ENCODE results near the gene SNAPC5.

Gene SNAPC5

DNA sequence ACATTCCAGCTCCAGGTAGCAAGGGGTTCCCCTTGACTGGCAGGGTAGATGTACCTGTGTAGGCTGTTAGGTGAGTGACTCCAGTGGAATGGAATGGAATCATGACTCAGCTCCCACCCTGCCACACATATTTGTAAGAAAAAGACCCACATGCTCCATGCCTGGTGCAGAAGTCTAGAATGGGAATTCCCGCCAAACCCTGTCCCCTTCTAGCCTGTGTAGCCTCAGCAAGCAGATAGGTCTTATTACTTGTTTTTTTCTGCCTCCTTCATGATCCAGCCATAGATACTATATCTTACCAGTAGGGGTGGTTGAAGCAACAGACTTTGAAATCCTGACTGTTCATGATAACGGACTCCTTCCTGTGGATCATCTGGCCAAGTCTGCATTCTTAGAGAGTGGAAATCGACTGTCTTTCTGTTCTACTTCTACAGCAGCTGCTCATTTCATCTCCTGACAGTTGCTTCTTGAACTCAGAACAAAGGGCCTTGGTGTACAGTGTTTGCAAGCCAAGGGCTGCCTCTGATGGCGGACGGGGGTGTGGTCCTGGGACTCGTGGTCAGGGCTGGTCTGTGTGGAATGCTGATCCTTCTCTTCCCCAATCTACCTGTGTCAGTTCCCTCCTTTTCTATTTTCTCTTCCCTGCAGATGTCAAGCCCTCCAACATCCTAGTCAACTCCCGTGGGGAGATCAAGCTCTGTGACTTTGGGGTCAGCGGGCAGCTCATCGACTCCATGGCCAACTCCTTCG lies 16.3 kb downstream of the SNAPC5 start:
- H3K27me3 ChIP-seq (ENCODE audit: insufficient read depth, low read length, poor library complexity), result no peaks in the 10 kb centered on the region
- no peak overlapping the region for H3K4me3 ChIP-seq (ENCODE audit: low read length)
- no peak overlapping the region for H3K23ac ChIP-seq (ENCODE audit: low read length)
- H3K79me2 ChIP-seq (ENCODE audit: control insufficient read depth, insufficient read depth, low read length), result peaks cover 8% of the 10 kb centered on the region
- peaks cover 5% of the 10 kb centered on the region for H3K36me3 ChIP-seq (ENCODE audit: control insufficient read depth, insufficient read depth, low read length)
- peaks cover 10% of the 10 kb centered on the region for H3K4me1 ChIP-seq (ENCODE audit: control insufficient read depth, low read depth, low read length)
- H3K27ac ChIP-seq (ENCODE audit: low read depth, low read length), result no peak overlapping the region
- H3K18ac ChIP-seq (ENCODE audit: low read length), result no peak overlapping the region
- no peak overlapping the region for H2BK15ac ChIP-seq (replicated peaks; ENCODE audit: low read depth)
- peaks cover 30% of the 10 kb centered on the region for H3K79me1 ChIP-seq (ENCODE audit: low read length)
- DNase-seq, result no peak
- WGBS (ENCODE audit: extremely low coverage, insufficient coverage, low lambda C conversion rate), result no CpG with 5 or more reads among the region's 10 CpGs
- no peak overlapping the region for H2BK120ac ChIP-seq (ENCODE audit: low read depth, low read length)
- H4K8ac ChIP-seq (ENCODE audit: low read depth, low read length), result no peak overlapping the region
- no peak overlapping the region for H3K9ac ChIP-seq (ENCODE audit: low read length)
- H3K4ac ChIP-seq (ENCODE audit: low read depth, low read length), result no peak overlapping the region
- no peak overlapping the region for H2BK5ac ChIP-seq (ENCODE audit: low read length)
- no peak overlapping the region for H4K5ac ChIP-seq (ENCODE audit: low read length)
- no peak overlapping the region for H2AK5ac ChIP-seq (ENCODE audit: low read length)
- peak overlapping the region; percentile 35 for H3K56ac ChIP-seq (ENCODE audit: low read length)
- no peak overlapping the region for H3K4me2 ChIP-seq (ENCODE audit: low read length)

DNA sequence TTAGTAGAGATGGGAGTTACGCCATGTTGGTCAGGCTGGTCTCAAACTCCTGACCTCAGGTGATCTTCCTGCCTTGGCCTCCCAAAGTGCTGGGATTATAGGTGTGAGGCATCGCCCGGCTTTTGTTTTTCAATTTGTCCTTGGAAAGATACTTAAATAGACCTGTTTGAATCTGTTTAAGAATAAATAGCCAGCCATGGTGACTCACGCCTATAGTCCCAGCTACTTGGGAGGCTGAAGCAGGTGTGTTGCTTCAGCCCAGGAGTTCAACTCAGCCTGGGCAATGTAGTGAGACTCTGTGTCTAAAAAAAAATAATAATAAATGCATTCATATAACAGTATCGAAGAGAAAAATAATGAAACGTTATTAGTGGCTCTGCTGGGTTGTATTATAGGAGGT lies 17.3 kb downstream of the SNAPC5 start:
- Histone ChIP-seq H3K27ac (ENCODE audit: low read depth, low read length) (no peak overlapping the region), H3K4ac (ENCODE audit: low read depth, low read length) (no peak overlapping the region), H3K79me1 (ENCODE audit: low read length) (peaks cover 32% of the 10 kb centered on the region), H3K27me3 (ENCODE audit: insufficient read depth, low read length, poor library complexity) (no peaks in the 10 kb centered on the region), H3K79me2 (ENCODE audit: control insufficient read depth, insufficient read depth, low read length) (peaks cover 10% of the 10 kb centered on the region), H3K18ac (ENCODE audit: low read length) (no peak overlapping the region), H3K4me3 (ENCODE audit: low read length) (no peak overlapping the region), H2BK120ac (ENCODE audit: low read depth, low read length) (no peak overlapping the region), H3K56ac (ENCODE audit: low read length) (no peak overlapping the region), H2AK5ac (ENCODE audit: low read length) (no peak overlapping the region), H4K5ac (ENCODE audit: low read length) (no peak overlapping the region), H3K4me1 (ENCODE audit: control insufficient read depth, low read depth, low read length) (peaks cover 19% of the 10 kb centered on the region), H3K36me3 (ENCODE audit: control insufficient read depth, insufficient read depth, low read length) (peaks cover 5% of the 10 kb centered on the region), H2BK5ac (ENCODE audit: low read length) (no peak overlapping the region), H3K4me2 (ENCODE audit: low read length) (no peak overlapping the region), H2BK15ac (replicated peaks; ENCODE audit: low read depth) (no peak overlapping the region), H3K9ac (ENCODE audit: low read length) (no peak overlapping the region), H4K8ac (ENCODE audit: low read depth, low read length) (no peak overlapping the region), H3K23ac (ENCODE audit: low read length) (no peak overlapping the region)
- 100% methylated on average over 2 of the region's 6 CpGs for WGBS (ENCODE audit: extremely low coverage, insufficient coverage, low lambda C conversion rate)
- no peak for DNase-seq

DNA sequence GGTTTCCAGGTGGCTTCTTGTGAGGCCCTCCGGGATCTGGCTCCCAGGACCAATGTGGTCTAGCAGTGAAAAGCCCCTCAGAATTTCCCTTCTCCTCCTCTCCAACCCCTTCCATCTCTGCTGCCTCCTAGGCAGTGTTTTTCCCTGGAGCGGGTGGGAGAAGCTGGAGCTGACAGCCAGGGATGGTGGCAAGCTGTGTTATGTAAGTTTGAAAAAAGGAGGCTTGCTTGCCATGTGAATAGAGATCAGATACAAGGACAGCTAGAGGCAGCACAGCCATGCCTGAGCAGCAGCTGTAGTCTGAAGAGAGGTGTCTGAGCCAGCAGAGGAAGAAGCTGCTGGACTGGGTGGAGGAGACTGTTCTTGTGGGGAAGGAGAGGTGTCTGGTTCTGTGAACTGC lies 20.6 kb downstream of the SNAPC5 start:
- DNase-seq, result no peak
- Histone ChIP-seq H3K4me3 (ENCODE audit: low read length) (no peak overlapping the region), H3K9ac (ENCODE audit: low read length) (peak overlapping the region; percentile 64), H2BK5ac (ENCODE audit: low read length) (peak overlapping the region; percentile 97), H3K18ac (ENCODE audit: low read length) (peak overlapping the region; percentile 0), H2AK5ac (ENCODE audit: low read length) (peak overlapping the region; percentile 97), H3K27ac (ENCODE audit: low read depth, low read length) (no peak overlapping the region), H3K4me2 (ENCODE audit: low read length) (no peak overlapping the region), H3K79me2 (ENCODE audit: control insufficient read depth, insufficient read depth, low read length) (peaks cover 10% of the 10 kb centered on the region), H3K56ac (ENCODE audit: low read length) (peak overlapping the region; percentile 75), H3K27me3 (ENCODE audit: insufficient read depth, low read length, poor library complexity) (no peaks in the 10 kb centered on the region), H3K4me1 (ENCODE audit: control insufficient read depth, low read depth, low read length) (peaks cover 34% of the 10 kb centered on the region), H2BK120ac (ENCODE audit: low read depth, low read length) (no peak overlapping the region), H3K36me3 (ENCODE audit: control insufficient read depth, insufficient read depth, low read length) (peaks cover 2% of the 10 kb centered on the region), H2BK15ac (replicated peaks; ENCODE audit: low read depth) (no peak overlapping the region), H4K5ac (ENCODE audit: low read length) (no peak overlapping the region), H4K8ac (ENCODE audit: low read depth, low read length) (no peak overlapping the region), H3K79me1 (ENCODE audit: low read length) (peaks cover 26% of the 10 kb centered on the region), H3K23ac (ENCODE audit: low read length) (peak overlapping the region; percentile 59), H3K4ac (ENCODE audit: low read depth, low read length) (peak overlapping the region; percentile 39)
- WGBS (ENCODE audit: extremely low coverage, insufficient coverage, low lambda C conversion rate), result no CpG with 5 or more reads among the region's 2 CpGs

DNA sequence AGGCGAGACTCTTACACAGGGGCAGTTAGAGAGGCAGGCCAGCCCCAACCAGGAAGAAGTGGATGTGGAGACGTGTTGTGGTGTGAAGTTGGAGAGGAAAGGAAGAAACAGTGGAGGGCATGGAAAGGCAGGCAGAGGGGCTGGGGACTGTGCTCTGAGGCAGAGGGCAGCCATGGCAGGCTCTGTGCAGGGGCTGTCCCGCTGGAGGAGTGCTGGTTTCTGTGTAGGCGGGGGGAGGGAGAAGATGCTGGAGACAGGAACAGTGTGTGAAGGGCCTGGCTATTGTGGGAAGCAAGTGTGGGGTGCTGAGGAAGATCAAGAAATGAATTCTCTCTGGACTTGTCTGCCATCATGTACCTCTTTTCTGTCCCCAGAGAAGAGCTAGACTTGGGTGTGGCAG lies 21.0 kb downstream of the SNAPC5 start:
- peak overlapping the region; percentile 64 for H3K9ac ChIP-seq (ENCODE audit: low read length)
- H3K27ac ChIP-seq (ENCODE audit: low read depth, low read length), result peak overlapping the region; percentile 31
- no peaks in the 10 kb centered on the region for H3K27me3 ChIP-seq (ENCODE audit: insufficient read depth, low read length, poor library complexity)
- no peak overlapping the region for H3K4me3 ChIP-seq (ENCODE audit: low read length)
- peak overlapping the region; percentile 43 for H3K18ac ChIP-seq (ENCODE audit: low read length)
- no peak overlapping the region for H4K5ac ChIP-seq (ENCODE audit: low read length)
- peak overlapping the region; percentile 59 for H3K23ac ChIP-seq (ENCODE audit: low read length)
- H3K79me1 ChIP-seq (ENCODE audit: low read length), result peaks cover 26% of the 10 kb centered on the region
- peaks cover 10% of the 10 kb centered on the region for H3K79me2 ChIP-seq (ENCODE audit: control insufficient read depth, insufficient read depth, low read length)
- peaks cover 35% of the 10 kb centered on the region for H3K4me1 ChIP-seq (ENCODE audit: control insufficient read depth, low read depth, low read length)
- no peak overlapping the region for H2BK120ac ChIP-seq (ENCODE audit: low read depth, low read length)
- peak overlapping the region; percentile 97 for H2BK5ac ChIP-seq (ENCODE audit: low read length)
- H2AK5ac ChIP-seq (ENCODE audit: low read length), result peak overlapping the region; percentile 97
- peak overlapping the region; percentile 22 for H3K4ac ChIP-seq (ENCODE audit: low read depth, low read length)
- peaks cover 2% of the 10 kb centered on the region for H3K36me3 ChIP-seq (ENCODE audit: control insufficient read depth, insufficient read depth, low read length)
- WGBS (ENCODE audit: extremely low coverage, insufficient coverage, low lambda C conversion rate), result no CpG with 5 or more reads among the region's 4 CpGs
- H3K4me2 ChIP-seq (ENCODE audit: low read length), result no peak overlapping the region
- H4K8ac ChIP-seq (ENCODE audit: low read depth, low read length), result no peak overlapping the region
- no peak overlapping the region for H2BK15ac ChIP-seq (replicated peaks; ENCODE audit: low read depth)
- peak overlapping the region; percentile 75 for H3K56ac ChIP-seq (ENCODE audit: low read length)
- DNase-seq, result no peak

GRCh38 chr15:66474963-66475362 lies 22.6 kb downstream of the SNAPC5 start:
- Histone ChIP-seq H3K36me3 (ENCODE audit: control insufficient read depth, insufficient read depth, low read length) (no peaks in the 10 kb centered on the region), H3K79me2 (ENCODE audit: control insufficient read depth, insufficient read depth, low read length) (peaks cover 10% of the 10 kb centered on the region), H2BK15ac (replicated peaks; ENCODE audit: low read depth) (no peak overlapping the region), H3K9ac (ENCODE audit: low read length) (peak overlapping the region; percentile 65), H4K8ac (ENCODE audit: low read depth, low read length) (no peak overlapping the region), H3K27me3 (ENCODE audit: insufficient read depth, low read length, poor library complexity) (no peaks in the 10 kb centered on the region), H4K5ac (ENCODE audit: low read length) (no peak overlapping the region), H3K4me2 (ENCODE audit: low read length) (no peak overlapping the region), H2BK120ac (ENCODE audit: low read depth, low read length) (peak overlapping the region; percentile 28), H3K4me3 (ENCODE audit: low read length) (no peak overlapping the region), H3K23ac (ENCODE audit: low read length) (no peak overlapping the region), H3K4me1 (ENCODE audit: control insufficient read depth, low read depth, low read length) (peaks cover 39% of the 10 kb centered on the region), H3K4ac (ENCODE audit: low read depth, low read length) (no peak overlapping the region), H2BK5ac (ENCODE audit: low read length) (peak overlapping the region; percentile 96), H3K18ac (ENCODE audit: low read length) (peak overlapping the region; percentile 86), H2AK5ac (ENCODE audit: low read length) (no peak overlapping the region), H3K56ac (ENCODE audit: low read length) (peak overlapping the region; percentile 85), H3K27ac (ENCODE audit: low read depth, low read length) (peak overlapping the region; percentile 97), H3K79me1 (ENCODE audit: low read length) (peaks cover 26% of the 10 kb centered on the region)
- WGBS (ENCODE audit: extremely low coverage, insufficient coverage, low lambda C conversion rate), result no CpG with 5 or more reads among the region's 3 CpGs
- no peak for DNase-seq
